Kidney tubule cell (primary cell): ENCODE results near the gene RNF212.

ENCODE experiments used
- DNase-seq: peaks from one replicate; pipeline ENCODE4 v3.0.0-alpha.2; 2018; ENCODE audit warnings: low spot score

RNF212 gene

DNA sequence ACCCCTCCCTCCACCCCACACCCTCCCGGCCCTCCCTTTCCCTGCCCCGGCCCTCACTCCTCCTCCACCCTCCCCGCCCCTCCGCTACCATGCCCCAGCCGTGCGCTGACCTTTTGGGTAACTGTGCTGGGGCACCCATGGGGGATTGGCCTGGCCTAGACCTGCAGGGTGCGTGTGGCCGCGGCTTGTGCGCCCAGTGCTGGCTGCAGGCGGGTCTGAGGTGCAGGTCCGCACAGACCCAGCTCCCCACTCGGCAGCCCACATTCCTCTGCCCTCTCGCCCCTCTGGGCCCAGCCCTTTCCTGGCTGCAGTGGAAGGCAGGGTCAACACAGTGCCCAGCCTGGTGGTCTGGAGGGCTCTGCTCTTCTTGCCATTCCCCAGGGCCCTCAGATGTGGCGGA lies 77.3 kb downstream of the RNF212 start:
- DNase-seq = no peak

DNA sequence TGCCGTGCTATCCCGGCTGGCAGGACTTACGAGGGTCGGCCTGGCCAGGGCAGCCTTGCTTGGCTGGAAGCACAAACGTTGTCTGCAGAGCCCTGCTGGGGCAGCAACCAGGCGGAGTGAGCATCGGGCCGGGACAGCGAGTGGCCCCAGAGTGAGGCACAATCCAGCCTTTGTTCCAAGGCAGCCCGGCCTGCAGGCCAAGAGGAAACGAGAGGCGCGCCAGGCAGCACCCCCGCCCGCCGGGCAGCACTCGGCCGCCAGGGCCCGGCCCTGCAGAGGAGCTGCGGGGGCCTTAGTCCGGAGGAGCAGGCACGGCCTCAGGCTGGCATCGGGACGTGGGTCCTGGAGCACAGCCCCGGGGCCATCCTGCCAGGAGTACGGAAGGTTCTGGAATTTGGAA lies 77.9 kb downstream of the RNF212 start:
- DNase-seq = no peak

DNA sequence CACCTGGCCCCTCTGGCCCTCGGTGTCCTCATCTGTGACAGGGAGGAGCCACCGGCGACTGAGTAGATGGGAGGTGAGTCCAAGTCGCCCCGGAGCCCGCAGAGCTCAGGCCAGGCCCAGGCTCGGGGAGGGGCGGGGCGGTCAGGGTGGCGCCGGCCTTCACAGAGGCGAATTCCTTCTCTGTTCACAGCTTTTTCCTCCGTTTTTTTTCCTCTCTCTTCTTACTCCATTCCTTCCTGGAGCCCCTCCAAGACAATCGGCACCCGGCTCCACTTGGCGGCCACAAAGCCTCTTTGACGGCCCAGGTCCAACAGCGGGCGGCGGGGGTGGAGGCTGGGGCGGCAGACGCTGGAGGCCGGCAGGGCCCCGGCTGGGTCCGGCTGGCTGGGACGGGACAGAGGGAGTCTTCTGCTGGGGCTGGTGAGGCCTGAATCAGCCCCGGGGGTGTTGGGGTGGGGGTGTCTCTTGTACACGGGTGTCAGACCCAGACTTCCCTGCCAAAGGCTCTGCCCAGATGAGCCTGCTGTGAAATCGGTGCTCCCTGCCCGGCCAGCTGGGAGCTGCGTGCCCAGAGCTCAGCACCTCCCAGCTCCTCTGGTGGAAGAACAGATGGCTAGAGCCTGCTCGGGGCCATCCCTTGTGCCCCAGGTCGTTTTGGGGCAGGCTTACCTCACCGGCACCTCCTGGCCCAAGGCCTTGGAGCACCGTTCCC lies 79.4 kb downstream of the RNF212 start:
- no peak for DNase-seq

DNA sequence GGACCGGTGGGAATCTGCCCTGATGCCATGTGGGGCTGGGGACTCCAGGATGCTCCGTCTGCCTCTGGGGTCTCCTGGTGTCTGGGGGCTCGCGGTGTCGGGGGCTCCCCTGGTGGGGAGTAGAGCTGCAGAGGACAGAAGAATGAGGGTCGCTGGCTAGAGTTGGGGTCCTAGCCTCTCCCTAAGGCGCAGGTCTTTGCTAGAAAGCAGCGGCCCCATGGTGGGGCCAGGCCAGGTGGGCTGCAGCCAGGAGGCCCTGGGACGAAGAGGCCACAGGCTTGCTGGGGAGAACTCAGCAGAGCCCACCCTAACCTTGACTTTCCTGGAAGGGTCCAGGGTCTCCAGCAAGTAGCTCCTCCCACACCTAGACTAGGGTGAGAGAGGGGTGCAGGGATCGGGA lies 80.5 kb downstream of the RNF212 start:
- no peak for DNase-seq

DNA sequence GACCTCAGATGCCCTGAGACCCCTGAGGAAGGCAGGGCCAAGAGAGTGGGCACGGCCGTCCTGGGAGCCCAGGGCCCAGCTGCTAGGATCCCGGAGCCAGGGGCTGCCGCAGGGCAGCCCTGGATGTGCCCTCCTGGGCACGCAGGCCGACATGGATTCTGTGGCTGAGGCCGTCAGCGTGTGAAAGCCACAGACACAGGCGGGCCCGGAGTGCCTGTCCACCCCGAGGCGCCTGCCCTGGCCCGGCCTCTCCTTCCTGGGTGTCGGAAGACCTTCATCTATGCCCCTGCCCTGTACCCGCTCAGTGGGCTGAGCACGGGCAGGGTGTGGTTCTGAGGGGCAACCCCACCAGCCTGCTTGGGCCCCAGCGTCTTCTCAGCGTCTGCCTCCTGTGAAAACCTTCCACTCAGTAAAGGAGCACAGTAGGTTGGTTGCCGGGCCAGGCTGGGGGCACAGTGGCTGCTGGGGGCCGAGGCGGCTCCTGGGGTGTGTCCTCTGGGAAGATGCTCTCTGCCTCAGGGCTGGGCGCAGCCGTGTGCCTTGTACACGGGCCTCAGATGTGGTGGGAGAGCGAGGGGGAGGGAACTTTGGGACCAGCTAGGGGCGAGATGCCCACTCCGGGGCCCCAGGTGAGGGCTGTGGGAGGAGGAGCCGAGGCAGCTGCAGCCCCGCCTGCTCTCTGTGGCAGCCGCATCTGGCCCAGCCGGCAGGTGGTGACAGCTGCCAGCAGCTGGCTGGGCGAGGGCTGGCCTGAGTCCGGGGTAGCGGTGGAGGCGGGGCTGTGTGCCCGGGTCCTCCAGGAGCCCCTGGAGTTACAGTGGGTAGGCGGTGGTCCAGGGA lies 81.2 kb downstream of the RNF212 start:
- no peak for DNase-seq

DNA sequence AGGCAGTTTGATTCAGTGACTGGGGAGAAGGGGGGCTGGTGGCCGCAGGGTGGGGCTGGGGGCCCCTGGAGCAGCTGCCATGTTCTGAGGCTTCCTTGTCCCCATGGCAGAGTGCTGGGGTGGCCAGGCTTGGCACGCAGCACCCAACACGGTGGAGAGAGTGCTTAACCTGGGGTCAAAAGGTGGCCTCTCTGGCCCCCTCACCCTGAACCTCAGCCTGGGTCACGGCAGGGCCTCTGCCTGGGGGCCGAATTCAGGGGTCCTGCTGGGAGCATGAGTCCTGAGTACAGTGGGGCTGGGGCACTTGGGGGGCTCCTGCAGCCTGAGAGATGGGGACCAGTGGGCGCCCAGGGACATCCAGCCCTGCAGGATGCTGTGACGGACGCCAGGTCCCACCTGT lies 82.0 kb downstream of the RNF212 start:
- no peak for DNase-seq

DNA sequence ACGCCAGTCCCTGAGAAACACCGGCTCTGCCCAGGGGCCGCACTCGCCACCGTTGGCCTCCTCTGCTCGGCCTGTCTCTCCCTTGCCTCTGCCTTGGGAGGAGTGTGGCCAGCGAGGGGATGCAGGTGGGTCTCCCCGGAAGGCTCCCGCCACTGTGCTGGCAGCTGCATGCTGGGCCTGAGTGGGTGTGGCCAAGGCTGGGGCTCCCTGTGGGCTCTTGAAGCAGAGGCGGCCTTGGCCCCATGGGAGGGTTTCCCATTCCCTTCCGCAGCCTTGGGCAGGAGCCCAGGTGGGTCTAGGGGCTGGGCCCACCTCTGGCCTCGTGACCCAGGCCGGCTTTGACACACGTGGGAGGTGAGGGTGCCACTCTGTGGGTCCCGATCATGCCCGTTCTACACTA lies 82.8 kb downstream of the RNF212 start:
- DNase-seq = no peak

DNA sequence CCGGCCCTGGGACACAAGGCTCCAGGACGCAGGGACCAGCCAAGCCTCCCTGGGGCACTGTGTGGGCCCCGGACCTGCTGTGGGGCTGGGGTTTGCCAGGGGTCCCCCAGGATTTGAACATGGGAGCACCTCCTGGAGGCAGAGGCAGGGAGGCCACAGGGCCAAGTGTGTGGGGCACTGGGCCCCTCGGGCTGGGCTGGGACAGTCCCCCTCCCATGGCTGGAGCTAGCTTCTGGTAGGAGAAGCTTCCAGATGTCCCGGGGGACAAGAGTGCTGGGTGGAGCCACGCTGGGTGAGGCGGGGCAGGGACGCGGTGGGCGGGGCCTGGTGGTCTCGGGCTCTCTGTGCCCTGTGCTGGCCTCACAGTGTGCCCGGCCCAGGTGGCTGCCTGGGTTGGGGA lies 83.3 kb downstream of the RNF212 start:
- no peak for DNase-seq

DNA sequence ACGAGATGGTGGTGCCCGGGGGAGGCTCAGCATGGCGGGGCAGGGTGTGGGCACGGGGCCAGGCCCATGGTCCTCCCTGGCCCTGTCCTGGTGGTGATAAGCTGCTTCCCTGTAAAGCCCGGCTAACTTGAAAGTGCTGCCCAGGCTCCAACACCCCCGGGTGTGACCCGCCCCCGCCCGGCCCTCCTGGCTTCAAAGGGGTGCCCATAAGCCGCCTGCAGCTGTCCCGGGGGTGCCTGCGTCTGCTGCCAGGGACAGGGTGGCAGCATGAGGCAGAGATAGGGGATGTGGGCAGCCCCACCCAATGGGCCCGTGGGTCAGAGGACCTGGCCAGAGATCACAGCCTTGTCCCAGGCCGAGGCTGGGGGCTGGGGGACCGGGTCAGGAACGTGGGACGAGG lies 83.8 kb downstream of the RNF212 start:
- DNase-seq = no peak

DNA sequence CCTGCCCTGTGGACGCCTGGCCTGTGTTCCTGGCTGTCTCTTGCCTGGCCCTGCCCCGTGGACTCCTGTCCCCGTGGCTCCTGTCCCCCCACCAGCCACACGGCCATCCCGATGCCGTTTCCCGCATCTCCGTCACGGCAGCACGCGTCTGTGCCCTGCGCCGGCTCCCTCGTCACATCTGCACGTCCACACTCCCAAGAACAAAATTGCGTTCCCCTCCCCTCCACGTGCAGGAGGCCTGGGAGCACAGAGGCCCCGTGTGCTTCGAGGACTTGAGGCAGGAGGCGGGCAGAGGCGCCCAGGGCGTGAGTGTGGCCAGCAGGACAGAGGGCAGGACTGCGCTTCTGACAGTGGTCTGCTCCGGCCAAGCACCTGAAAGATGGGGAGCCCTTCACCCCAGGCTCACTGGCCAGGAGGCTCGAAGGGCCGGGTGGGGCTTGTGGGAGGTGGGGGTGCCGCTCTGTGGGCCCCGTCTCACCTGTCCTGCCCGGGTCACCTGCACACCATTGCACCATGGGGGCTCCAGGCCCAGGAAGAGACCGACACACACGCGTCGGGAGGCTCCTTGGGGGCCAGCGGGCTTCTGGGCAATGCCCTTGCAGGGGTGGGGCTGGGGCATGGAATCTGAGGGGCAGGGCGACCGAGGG lies 84.7 kb downstream of the RNF212 start:
- DNase-seq = no peak

DNA sequence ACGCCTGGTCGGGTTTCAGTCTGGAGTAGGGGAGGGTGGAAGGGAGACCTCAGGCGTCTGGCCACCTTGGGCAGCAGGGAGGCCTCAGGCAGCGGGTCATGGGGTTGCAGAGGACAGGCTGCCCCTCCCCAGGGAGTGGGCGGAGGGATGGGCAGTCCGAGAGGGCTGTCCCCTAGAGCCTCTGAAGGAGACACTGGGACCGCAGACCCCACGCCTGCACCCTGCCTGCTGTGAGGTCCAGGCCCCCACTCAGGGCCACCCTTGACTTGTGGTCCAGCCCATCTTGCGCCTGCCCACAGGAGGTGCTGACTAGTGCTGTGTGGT lies 85.5 kb downstream of the RNF212 start:
- no peak for DNase-seq

DNA sequence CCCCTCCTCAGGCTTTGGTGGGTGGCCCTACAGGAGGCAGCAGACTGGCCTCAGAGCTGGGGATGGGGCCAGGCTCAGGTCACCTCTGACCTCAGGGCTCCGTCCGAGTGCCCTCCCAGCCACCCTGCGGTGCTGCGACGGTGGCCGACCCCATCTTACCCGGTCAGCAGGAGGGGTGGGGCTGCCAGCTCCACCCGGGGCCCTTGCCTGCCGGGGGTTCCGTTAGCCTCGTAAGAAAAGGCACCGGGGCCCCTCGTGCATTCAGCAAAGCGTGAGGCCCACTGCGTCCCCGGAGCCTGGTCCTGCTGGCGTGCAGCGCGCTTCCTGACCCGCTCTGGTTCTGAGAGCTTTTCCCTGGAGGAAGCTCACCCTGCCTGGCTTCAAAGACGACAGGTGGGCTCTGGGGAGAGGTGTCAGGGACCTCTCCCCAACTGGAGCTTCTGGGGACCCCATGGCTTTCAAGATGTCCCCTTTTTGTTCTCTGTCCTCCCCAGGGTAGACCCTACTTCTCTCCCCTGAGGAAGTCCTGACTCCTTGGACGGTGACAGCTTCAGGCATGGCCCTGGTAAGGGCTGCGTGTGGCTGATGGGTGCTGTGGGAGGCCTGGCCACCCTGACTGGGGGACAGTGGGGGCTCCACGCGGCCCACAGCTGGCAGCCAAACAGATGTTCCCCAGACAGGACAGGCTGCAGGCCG lies 86.0 kb downstream of the RNF212 start:
- no peak for DNase-seq

DNA sequence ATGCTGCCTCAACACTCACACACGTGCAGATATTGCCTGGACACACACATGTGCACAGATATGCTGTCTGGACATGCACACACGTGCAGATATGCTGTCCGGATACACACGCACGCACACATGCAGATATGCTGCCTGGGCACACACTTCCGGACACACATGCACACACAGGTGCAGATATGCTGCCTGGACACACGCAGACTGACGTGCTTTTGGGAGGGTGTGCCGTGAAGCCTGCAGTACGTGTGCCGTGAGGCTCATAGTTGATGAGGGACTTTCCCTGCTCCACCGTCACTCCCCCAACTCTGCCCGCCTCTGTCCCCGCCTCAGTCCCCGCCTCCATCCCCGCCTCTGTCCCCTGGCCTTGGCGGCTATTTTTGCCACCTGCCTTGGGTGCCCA lies 87.2 kb downstream of the RNF212 start:
- DNase-seq = peak; percentile 69

DNA sequence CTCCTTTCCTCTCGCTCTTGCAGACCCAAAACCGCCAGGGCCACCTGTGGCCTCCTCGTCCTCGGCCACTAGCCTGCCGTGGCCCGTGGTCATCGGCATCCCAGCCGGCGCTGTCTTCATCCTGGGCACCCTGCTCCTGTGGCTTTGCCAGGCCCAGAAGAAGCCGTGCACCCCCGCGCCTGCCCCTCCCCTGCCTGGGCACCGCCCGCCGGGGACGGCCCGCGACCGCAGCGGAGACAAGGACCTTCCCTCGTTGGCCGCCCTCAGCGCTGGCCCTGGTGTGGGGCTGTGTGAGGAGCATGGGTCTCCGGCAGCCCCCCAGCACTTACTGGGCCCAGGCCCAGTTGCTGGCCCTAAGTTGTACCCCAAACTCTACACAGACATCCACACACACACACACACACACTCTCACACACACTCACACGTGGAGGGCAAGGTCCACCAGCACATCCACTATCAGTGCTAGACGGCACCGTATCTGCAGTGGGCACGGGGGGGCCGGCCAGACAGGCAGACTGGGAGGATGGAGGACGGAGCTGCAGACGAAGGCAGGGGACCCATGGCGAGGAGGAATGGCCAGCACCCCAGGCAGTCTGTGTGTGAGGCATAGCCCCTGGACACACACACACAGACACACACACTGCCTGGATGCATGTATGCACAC lies 88.3 kb downstream of the RNF212 start:
- no peak for DNase-seq

DNA sequence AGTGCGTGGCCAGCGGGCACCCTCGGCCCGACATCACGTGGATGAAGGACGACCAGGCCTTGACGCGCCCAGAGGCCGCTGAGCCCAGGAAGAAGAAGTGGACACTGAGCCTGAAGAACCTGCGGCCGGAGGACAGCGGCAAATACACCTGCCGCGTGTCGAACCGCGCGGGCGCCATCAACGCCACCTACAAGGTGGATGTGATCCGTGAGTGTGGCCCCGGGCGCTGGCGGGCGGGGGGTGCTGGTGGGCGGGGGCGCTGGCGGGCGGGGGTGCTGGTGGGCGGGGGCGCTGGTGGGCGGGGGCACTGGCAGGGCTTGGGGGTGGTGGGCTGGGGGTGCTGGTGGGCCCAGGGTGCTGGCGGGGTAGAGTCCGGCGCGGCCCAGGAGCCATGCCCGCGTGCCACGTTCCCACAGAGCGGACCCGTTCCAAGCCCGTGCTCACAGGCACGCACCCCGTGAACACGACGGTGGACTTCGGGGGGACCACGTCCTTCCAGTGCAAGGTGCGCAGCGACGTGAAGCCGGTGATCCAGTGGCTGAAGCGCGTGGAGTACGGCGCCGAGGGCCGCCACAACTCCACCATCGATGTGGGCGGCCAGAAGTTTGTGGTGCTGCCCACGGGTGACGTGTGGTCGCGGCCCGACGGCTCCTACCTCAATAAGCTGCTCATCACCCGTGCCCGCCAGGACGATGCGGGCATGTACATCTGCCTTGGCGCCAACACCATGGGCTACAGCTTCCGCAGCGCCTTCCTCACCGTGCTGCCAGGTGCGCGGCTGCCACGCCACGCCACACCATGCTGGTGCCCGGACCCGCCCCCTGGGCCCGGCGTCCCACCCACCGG lies 89.2 kb downstream of the RNF212 start:
- DNase-seq = no peak

DNA sequence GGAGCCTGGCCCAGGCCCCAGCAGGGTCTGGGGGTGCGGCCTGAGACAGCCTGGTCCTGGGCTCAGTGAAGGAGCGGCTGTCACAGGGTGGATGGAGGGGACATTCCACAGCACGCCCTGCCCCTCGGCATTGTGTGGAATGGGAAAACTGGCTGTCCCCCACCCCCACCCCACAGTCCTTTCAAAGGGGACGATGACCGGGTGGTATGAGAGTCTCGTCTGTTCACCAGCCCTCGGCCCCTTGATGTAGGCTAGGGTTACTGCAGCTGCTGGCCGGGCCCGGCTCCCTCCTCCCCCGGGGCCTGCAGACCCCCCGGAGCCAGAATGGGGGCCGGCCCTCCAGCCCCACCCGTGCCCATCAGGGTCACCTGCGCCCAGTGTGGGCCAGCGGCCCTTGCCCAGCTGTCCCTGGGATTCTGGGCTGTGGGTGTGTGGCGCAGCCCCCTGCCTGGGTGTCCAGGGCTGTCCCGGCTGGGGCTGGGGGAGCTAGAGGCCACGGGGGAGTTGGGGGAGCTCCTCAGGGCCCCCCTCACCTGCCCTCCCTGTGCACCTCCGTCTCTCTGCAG lies 90.2 kb downstream of the RNF212 start:
- DNase-seq = no peak

DNA sequence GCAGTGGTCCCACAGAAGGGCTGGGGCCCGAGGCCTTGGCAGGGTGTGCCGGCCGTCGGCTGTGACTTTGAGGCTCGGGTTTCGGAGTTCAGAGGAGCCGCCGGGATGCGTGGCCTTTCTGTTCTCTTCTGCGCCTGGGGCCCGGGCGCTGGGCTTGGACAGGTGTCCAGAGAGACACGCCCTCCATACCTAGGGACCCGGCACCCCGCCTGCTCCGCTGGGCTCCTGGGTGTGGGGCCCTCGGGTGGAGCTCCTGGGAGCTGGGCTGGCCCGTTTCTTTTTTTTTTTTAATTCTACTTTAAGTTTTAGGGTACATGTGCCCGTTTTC lies 90.7 kb downstream of the RNF212 start:
- DNase-seq = no peak

DNA sequence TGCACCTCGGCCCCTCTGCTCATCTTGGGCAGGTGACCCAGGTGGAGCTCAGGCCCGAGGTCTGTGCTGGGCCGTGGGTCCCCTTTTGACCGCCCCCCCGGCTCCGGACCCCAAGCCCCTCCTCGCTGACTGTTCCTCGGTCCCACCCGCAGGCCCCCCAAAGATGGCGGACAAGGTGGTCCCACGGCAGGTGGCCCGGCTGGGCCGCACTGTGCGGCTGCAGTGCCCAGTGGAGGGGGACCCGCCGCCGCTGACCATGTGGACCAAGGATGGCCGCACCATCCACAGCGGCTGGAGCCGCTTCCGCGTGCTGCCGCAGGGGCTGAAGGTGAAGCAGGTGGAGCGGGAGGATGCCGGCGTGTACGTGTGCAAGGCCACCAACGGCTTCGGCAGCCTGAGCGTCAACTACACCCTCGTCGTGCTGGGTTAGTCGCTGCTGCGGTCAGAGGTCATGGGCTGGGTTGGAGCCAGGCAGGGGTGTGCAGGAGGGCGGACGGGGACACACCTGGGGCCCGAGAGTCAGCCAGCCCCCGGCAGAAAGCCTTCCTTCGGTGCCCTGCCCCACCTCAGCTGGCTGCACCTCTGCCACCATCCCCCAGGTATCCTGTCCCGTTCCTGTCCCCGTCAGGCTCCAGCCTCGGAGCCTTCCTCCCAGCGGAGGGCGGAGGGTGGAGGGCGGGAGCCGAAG lies 91.2 kb downstream of the RNF212 start:
- no peak for DNase-seq
